ENCODE results near the gene LIMA1.
A peak's percentile ranks its signal among the peaks of the same experiment; 100 is the strongest.
"Not testable (repeated sequence)": the region's sequence is repeated elsewhere in the genome, so short reads cannot be mapped to it uniquely, and the experiment has no call there.

LIMA1 gene

GRCh38 chr12:50283229-50283923, at the start of gene LIMA1:
LIMA1 (minus strand) TSS chr12:50283520; CDS start chr12:50248751, 34,769 bp downstream.
- H3K4me3 ChIP-seq (ENCODE audit: low read depth, low read length), result peak within 1 kb of the TSS; percentile 100
- TF ChIP-seq, protein P1, sequence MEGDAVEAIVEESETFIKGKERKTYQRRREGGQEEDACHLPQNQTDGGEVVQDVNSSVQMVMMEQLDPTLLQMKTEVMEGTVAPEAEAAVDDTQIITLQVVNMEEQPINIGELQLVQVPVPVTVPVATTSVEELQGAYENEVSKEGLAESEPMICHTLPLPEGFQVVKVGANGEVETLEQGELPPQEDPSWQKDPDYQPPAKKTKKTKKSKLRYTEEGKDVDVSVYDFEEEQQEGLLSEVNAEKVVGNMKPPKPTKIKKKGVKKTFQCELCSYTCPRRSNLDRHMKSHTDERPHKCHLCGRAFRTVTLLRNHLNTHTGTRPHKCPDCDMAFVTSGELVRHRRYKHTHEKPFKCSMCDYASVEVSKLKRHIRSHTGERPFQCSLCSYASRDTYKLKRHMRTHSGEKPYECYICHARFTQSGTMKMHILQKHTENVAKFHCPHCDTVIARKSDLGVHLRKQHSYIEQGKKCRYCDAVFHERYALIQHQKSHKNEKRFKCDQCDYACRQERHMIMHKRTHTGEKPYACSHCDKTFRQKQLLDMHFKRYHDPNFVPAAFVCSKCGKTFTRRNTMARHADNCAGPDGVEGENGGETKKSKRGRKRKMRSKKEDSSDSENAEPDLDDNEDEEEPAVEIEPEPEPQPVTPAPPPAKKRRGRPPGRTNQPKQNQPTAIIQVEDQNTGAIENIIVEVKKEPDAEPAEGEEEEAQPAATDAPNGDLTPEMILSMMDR (IDR thresholded peaks at IDR 0.05; ENCODE audit: insufficient read depth, low read depth, low read length, missing control alignments), result no peak

DNA sequence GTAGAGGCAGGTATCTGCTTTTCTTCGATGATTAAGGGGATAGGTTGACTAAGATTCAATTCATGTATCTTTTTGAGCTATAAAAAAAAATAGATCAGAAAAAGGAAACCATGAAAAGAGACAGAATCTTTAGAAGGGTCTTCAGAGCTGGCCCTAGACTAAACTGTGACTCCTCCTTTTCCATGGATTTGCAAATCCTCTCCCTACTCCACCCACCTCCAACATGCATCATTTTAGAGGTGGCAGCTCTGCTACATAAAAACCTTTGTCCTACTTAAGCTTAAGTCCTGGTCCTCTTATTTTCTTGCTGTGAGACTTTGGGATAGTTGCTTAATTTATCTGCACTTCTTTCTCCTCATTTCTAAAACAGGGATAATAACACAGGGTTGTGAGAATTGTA, 48.4 kb upstream of the LIMA1 start:
- TF ChIP-seq, protein P1 (IDR thresholded peaks at IDR 0.05; ENCODE audit: insufficient read depth, low read depth, low read length, missing control alignments), result no peak
- H3K4me3 ChIP-seq (ENCODE audit: low read depth, low read length), result no peak overlapping the region
- DNase-seq (ENCODE audit: low read depth), result no peak

More at GRCh38 chr12:50283229-50283923, at the start of gene LIMA1:
- DNase-seq (ENCODE audit: low read depth), result peak; percentile 91

- not testable (repeated sequence) for DNase-seq (ENCODE audit: low read depth)
These were observed 45.3 kb upstream of the LIMA1 start for GRCh38 chr12:50328664-50329063.

GRCh38 chr12:50326590-50327284, 43.4 kb upstream of the LIMA1 start:
- H3K4me3 ChIP-seq (ENCODE audit: low read depth, low read length), result no peak overlapping the region
- no peak for DNase-seq (ENCODE audit: low read depth)
- TF ChIP-seq, protein P1 (IDR thresholded peaks at IDR 0.05; ENCODE audit: insufficient read depth, low read depth, low read length, missing control alignments), result no peak

More at GRCh38 chr12:50328664-50329063, 45.3 kb upstream of the LIMA1 start:
- not testable (repeated sequence) for H3K4me3 ChIP-seq (ENCODE audit: low read depth, low read length)

GRCh38 chr12:50325890-50326391, 42.6 kb upstream of the LIMA1 start:
- DNase-seq (ENCODE audit: low read depth), result no peak
- TF ChIP-seq, protein P1 (IDR thresholded peaks at IDR 0.05; ENCODE audit: insufficient read depth, low read depth, low read length, missing control alignments), result no peak
- no peak overlapping the region for H3K4me3 ChIP-seq (ENCODE audit: low read depth, low read length)

GRCh38 chr12:50324770-50325169, 41.5 kb upstream of the LIMA1 start:
- not testable (repeated sequence) for DNase-seq (ENCODE audit: low read depth); H3K4me3 ChIP-seq (ENCODE audit: low read depth, low read length)

GRCh38 chr12:50324077-50324476, 40.8 kb upstream of the LIMA1 start:
- DNase-seq (ENCODE audit: low read depth); H3K4me3 ChIP-seq (ENCODE audit: low read depth, low read length): not testable (repeated sequence)

GRCh38 chr12:50322206-50322605, 38.9 kb upstream of the LIMA1 start:
- TF ChIP-seq, protein P1 (IDR thresholded peaks at IDR 0.05; ENCODE audit: insufficient read depth, low read depth, low read length, missing control alignments), result no peak
- no peak for DNase-seq (ENCODE audit: low read depth)
- no peak overlapping the region for H3K4me3 ChIP-seq (ENCODE audit: low read depth, low read length)
